DMS114 treated with DMSO at 0.1 percent for 48 hours (cell line): Measurements from ENCODE around the gene RFX7.
"Not testable (repeated sequence)": the region's sequence is repeated elsewhere in the genome, so short reads cannot be mapped to it uniquely, and the experiment has no call there.

Experiments
- DNase-seq: peaks from one replicate; lab custom pipeline; 2025; ENCODE audit not compliant: unreplicated experiment; lab: John Stamatoyannopoulos, UW

Gene RFX7

DNA sequence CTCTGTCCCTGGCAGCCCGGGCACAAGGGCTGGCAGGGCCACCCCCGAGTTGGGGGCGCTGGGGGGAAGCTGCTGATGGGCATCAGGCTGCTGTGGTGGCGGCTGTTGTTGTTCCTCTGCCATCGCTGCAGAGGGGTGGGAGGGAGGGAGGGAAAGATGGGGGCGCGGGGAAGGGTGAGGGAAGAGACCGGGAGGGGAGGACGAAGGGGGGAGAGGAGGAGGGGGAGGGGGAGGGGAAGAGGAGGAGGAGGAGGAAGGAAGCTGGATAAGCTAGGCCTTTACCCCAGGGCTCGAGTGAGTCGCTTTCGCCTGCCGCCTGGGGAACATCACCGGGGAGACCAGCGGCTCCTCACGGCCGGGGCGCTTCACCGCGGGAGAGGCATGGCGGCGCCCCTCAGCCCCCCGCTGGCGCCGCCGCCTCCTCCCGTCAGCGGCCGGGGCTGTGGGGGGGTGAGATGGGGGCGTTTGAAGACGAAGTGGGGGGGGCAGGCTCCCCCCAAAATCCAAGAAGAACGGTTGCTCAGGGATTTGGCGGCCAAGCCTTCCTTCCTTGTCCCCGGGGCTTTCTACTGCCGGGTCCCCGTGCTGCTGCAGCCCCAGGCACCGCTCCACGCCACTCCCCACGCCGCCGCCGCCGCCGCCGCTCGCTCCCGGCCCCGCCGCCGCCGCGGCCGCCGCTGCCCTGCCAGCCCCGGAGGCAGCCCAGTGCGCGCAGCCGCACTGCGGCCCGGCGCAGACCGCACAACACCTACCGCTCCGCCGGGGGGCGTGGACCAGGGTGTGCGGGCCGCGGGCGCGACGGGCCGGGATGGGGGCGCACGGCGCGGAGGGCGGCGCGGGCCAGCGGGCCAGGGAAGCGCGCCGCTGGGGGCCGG is at the start of gene RFX7:
TSS of gene RFX7 (minus strand) at position 717 of the 875 bp plus-strand sequence. CDS start at position 123, 594 bp downstream.
- DNase-seq, result peak; percentile 58

GRCh38 chr15:56292546-56293316 is 49.1 kb upstream of the RFX7 start:
- DNase-seq, result no peak

GRCh38 chr15:56291741-56292140 is 48.1 kb upstream of the RFX7 start:
- no peak for DNase-seq

DNA sequence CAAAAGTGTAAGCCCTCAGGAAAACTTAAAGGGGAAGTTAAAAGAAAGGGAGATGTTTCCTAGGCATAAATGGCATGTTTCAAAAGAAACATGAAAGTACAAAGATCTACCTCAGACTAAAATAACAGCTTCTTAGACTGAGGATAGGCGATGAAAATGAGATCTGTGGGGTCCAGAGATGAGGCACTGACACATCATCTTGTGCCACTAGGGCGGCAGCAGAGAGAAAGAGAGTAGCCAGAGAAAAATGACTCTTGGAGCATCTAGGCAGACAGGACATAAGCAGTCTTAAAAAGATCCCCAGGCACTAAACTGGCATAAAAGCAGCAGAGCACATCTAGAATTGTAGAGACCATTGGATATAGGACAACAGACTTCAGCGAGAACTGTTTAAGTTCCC is 42.5 kb upstream of the RFX7 start:
- no peak for DNase-seq

DNA sequence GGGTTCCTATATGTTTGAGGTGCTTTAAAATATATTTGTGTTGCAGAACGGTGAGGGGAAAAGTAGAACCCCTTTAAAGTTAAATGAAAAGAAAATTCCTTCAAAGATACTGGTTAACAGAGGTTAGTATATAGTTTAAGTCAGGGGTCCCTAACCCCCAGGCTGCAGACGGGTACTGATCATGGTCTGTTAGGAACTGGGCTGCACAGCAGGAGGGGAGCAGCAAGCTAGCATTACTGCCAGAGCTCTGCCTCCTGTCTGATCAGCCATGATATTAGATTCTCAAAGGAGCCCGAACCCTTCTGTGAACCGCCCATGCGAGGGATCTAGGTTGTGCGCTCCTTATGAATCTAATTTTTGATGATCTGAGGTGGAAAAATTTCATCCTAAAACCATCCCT is 37.5 kb upstream of the RFX7 start:
- DNase-seq, result no peak

- no peak for DNase-seq
Observed at GRCh38 chr15:56273724-56274123, 30.0 kb upstream of the RFX7 start.

GRCh38 chr15:56272454-56272853 is 28.8 kb upstream of the RFX7 start:
- no peak for DNase-seq

DNA sequence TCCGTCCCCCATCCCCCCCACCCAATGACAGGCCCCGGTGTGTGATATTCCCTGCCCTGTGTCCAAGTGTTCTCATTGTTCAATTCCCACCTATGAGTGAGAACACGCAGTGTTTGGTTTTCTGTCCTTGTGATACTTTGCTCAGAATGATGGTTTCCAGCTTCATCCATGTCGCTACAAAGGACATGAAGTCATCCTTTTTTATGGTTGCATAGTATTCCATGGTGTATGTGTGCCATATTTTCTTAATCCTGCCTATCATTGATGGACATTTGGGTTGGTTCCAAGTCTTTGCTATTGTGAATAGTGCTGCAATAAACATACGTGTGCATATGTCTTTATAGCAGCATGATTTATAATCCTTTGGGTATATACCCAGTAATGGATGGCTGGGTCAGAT is 22.8 kb upstream of the RFX7 start:
- DNase-seq, result not testable (repeated sequence)

- DNase-seq, result no peak
Observed at GRCh38 chr15:56261854-56262509, 18.3 kb upstream of the RFX7 start.

DNA sequence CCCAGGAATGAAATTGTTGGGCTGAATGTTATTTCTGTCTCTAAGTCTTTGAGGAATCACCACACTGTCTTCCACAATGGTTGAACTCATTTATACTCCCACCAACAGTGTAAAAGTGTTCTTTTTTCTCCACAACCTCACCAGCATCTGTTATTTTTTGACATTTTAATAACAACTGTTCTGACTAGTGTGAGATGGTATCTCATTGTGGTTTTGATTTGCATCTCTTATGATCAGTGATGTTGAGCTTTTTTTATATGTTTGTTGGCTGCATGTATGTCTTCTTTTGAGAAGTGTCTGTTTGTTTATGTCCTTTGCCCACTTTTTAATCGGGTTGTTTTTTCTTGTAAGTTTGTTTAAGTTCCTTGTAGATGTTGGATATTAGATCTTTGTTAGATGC is 13.6 kb upstream of the RFX7 start:
- not testable (repeated sequence) for DNase-seq

DNA sequence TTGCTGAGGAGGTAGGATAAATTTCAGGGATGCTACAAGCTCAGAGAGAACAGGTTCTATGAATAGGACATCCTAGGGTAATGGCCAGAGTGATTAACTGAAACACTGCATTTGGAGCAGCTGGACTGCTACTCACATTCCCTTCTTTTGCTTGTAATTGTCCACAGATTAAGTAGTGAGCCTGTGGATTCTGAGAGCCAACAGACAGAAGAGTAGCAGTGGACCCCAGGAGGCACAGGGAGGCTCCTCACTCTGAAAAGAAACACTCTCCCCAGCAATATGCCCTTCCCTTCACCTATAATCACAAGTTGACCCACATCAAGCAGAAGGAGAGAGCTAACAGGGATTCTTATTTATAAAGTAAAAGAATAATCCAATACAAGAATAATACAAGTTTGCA is 10.6 kb upstream of the RFX7 start:
- DNase-seq, result no peak

GRCh38 chr15:56252386-56252785 is 8.7 kb upstream of the RFX7 start:
- no peak for DNase-seq

- no peak for DNase-seq
Observed at GRCh38 chr15:56251315-56252095, 7.8 kb upstream of the RFX7 start.

- DNase-seq, result no peak
Observed at GRCh38 chr15:56250626-56251025, 6.9 kb upstream of the RFX7 start.

GRCh38 chr15:56249092-56249491 is 5.4 kb upstream of the RFX7 start:
- peak; percentile 26 for DNase-seq

- no peak for DNase-seq
Observed at GRCh38 chr15:56248311-56248992, 4.8 kb upstream of the RFX7 start.

DNA sequence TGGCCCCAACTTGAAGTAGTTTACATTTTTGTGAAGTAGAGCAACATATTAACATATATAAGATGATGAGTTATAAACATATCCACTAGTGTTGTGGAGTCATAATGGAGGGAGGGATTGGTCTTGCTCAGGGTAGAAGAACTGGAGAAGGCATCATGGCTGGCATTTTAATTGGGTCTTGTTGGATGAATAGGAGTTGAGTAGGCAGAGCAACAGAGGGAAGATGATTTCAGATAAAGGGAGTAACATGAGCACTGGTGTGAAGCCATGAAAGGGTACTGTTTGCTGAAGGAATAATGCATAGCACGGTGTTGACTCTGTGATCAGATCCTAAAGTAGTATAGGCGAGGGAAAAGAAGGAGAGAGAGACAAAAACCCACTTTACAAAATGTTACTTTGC is 3.6 kb upstream of the RFX7 start:
- DNase-seq, result no peak

GRCh38 chr15:56245871-56246814 is 2.5 kb upstream of the RFX7 start:
- peak; percentile 85 for DNase-seq
